Central memory CD8-positive, alpha-beta T cell (primary cell): Measurements from ENCODE around the gene TREML1.

ENCODE experiments used
- ATAC-seq: fragments of 150-1000 bp; cut with Tn5 transposase; replicated peaks from 2 replicates; pipeline ENCODE4 v1.10.0; 2022; ENCODE audit warnings: mild to moderate bottlenecking, moderate FRiP score, moderate number of reproducible peaks; ENCODE audit not compliant: poor library complexity, severe bottlenecking; ENCODE audit errors: extremely low read depth
- DNase-seq, 2 donors: peaks; one replicate each; pipeline ENCODE4 v3.0.0; 2021; ENCODE audit warnings: low spot score in 2 of 2
- H3K27ac Mint-ChIP-seq: one replicate; pipeline ENCODE4 v1.8.0; 2022; ENCODE audit warnings: low read depth, mild to moderate bottlenecking, moderate library complexity, mixed read lengths
- H3K27me3 Mint-ChIP-seq: one replicate; pipeline ENCODE4 v1.8.0; 2022; ENCODE audit warnings: mixed read lengths
- H3K36me3 Mint-ChIP-seq: one replicate; pipeline ENCODE4 v1.8.0; 2022; ENCODE audit warnings: mild to moderate bottlenecking, moderate library complexity, mixed read lengths; ENCODE audit not compliant: insufficient read depth
- H3K4me1 Mint-ChIP-seq: one replicate; pipeline ENCODE4 v1.8.0; 2022; ENCODE audit warnings: mixed read lengths
- H3K4me3 Mint-ChIP-seq: one replicate; pipeline ENCODE4 v1.8.0; 2022; ENCODE audit warnings: mild to moderate bottlenecking, moderate library complexity, mixed read lengths
- H3K9me3 Mint-ChIP-seq: one replicate; pipeline ENCODE4 v1.8.0; 2022; ENCODE audit warnings: mixed read lengths

Gene TREML1

GRCh38 chr6:41156771-41157170 lies 2.6 kb upstream of the TREML1 start:
- no peak overlapping the region for H3K4me3 Mint-ChIP-seq
- peaks cover 17% of the 10 kb centered on the region for H3K27me3 Mint-ChIP-seq
- no peaks in the 10 kb centered on the region for H3K36me3 Mint-ChIP-seq
- ATAC-seq (no peak), DNase-seq (no peak)
- H3K27ac Mint-ChIP-seq = no peak overlapping the region
- H3K4me1 Mint-ChIP-seq = no peaks in the 10 kb centered on the region
- no peaks in the 10 kb centered on the region for H3K9me3 Mint-ChIP-seq

DNA sequence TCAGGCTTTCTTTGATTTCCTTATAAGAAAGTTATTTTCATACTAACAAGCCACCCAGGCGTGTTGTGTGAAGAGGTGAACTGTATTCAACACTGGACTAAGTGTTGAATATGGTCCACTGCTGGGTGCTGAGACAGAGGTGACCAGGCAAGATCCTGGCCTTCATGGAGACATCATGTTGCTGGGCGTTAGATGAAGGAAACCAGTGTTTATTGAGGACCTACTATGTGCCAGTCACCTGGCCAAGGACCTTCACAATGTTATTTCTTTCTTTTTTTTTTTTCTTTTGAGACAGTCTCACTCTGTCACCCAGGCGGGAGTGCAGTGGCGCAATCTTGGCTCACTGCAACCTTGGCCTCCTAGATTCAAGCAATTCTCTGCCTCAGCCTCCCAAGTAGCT lies 1.9 kb upstream of the TREML1 start:
- Mint-ChIP-seq H3K9me3 (no peaks in the 10 kb centered on the region), H3K27me3 (peaks cover 13% of the 10 kb centered on the region), H3K27ac (no peak overlapping the region), H3K4me3 (no peak overlapping the region), H3K4me1 (no peaks in the 10 kb centered on the region), H3K36me3 (no peaks in the 10 kb centered on the region)
- ATAC-seq = no peak
- no peak for DNase-seq

GRCh38 chr6:41155132-41155805 lies 1.1 kb upstream of the TREML1 start:
- H3K27me3 Mint-ChIP-seq = peaks cover 13% of the 10 kb centered on the region
- no peak for DNase-seq

DNA sequence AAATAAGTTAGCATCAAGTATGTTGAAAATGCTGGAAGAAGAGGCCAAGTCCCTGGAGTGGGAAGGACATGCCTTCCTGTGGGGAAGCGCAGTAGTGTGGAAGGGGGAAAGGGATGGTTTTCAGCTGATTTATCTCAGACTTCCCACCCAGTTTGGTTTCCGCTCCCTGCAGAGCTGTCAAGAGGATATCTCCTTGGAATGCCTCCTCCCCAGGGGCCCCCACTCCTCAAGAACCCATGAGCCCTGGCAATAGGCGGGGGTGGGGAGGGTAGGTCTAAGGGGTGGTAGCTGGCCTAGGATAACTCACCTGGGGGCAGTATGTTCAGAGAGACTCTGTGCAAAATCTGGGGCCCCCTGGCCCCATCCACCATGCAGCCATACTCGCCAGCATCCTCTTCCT lies 696 bp downstream of the TREML1 start:
- Mint-ChIP-seq H3K9me3 (no peaks in the 10 kb centered on the region), H3K27me3 (peaks cover 13% of the 10 kb centered on the region), H3K27ac (no peak overlapping the region), H3K36me3 (no peaks in the 10 kb centered on the region), H3K4me1 (no peaks in the 10 kb centered on the region), H3K4me3 (no peak overlapping the region)
- DNase-seq = no peak
- no peak for ATAC-seq

More at GRCh38 chr6:41155132-41155805, 1.1 kb upstream of the TREML1 start:
- Mint-ChIP-seq H3K4me1 (no peaks in the 10 kb centered on the region), H3K27ac (no peak overlapping the region), H3K4me3 (no peak overlapping the region), H3K36me3 (no peaks in the 10 kb centered on the region), H3K9me3 (no peaks in the 10 kb centered on the region)
- no peak for ATAC-seq

GRCh38 chr6:41150671-41151070 lies 3.5 kb downstream of the TREML1 start:
- Mint-ChIP-seq H3K27ac (no peak overlapping the region), H3K4me1 (peaks cover 7% of the 10 kb centered on the region), H3K36me3 (no peaks in the 10 kb centered on the region), H3K4me3 (no peak overlapping the region), H3K9me3 (no peaks in the 10 kb centered on the region), H3K27me3 (no peaks in the 10 kb centered on the region)
- no peak for ATAC-seq
- no peak for DNase-seq

DNA sequence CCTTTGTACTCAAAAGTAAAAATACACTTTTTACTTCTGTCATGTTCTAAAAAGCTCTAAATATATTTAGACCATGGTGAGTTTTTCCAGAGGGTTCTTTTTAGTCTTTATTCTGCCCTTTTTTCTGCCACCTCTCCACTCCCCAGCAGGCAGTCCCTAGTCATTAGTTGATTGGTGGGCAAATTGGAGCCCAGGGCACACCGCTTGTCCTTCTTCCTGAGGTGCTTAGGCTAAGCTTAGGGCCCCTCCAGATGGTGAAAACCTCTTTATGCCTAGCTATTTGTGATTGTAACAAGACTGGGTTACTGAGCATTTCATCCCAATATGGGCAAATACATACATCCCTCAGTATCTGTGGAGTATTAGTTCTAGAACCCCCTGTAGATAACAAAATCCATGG lies 6.2 kb downstream of the TREML1 start:
- H3K4me1 Mint-ChIP-seq = peaks cover 7% of the 10 kb centered on the region
- no peaks in the 10 kb centered on the region for H3K9me3 Mint-ChIP-seq
- H3K36me3 Mint-ChIP-seq = no peaks in the 10 kb centered on the region
- no peak overlapping the region for H3K4me3 Mint-ChIP-seq
- H3K27me3 Mint-ChIP-seq = no peaks in the 10 kb centered on the region
- H3K27ac Mint-ChIP-seq = no peak overlapping the region
- DNase-seq = no peak
- no peak for ATAC-seq

DNA sequence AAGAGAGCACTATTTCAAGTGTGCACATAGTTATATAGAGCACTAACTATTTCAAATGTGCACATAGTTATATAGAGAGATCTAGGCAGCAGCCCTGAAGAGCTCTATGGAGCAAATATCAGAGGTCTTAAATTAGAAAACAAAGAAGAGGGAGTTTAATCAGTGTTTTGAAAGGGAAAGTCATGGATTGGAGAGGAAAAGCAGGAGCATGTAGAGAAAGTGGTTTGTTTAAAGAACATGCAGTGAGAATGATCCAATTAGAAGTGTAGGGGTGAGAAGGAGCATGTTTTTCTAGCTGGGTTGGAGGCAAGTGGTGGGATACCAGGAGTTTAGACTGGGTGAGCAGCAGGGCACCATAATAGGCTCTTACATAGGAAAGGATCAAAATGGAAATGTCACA lies 17.2 kb downstream of the TREML1 start:
- DNase-seq (no peak), ATAC-seq (no peak)
- Mint-ChIP-seq H3K4me1 (no peaks in the 10 kb centered on the region), H3K36me3 (no peaks in the 10 kb centered on the region), H3K9me3 (no peaks in the 10 kb centered on the region), H3K27me3 (no peaks in the 10 kb centered on the region), H3K4me3 (no peak overlapping the region), H3K27ac (no peak overlapping the region)

- Mint-ChIP-seq H3K9me3 (no peaks in the 10 kb centered on the region), H3K27me3 (no peaks in the 10 kb centered on the region), H3K4me3 (no peak overlapping the region), H3K27ac (no peak overlapping the region), H3K36me3 (no peaks in the 10 kb centered on the region), H3K4me1 (no peaks in the 10 kb centered on the region)
- no peak for DNase-seq
- ATAC-seq = no peak
These were observed 18.9 kb downstream of the TREML1 start for GRCh38 chr6:41135062-41135832.

GRCh38 chr6:41132254-41132653 lies 21.9 kb downstream of the TREML1 start:
- ATAC-seq (no peak), DNase-seq (no peak)
- H3K9me3 Mint-ChIP-seq = no peaks in the 10 kb centered on the region
- no peak overlapping the region for H3K4me3 Mint-ChIP-seq
- H3K36me3 Mint-ChIP-seq = peaks cover 3% of the 10 kb centered on the region
- H3K27ac Mint-ChIP-seq = no peak overlapping the region
- H3K4me1 Mint-ChIP-seq = no peaks in the 10 kb centered on the region
- H3K27me3 Mint-ChIP-seq = no peaks in the 10 kb centered on the region

- no peak for DNase-seq
- Mint-ChIP-seq H3K4me3 (no peak overlapping the region), H3K9me3 (no peaks in the 10 kb centered on the region), H3K36me3 (peaks cover 6% of the 10 kb centered on the region), H3K4me1 (no peaks in the 10 kb centered on the region), H3K27me3 (no peaks in the 10 kb centered on the region), H3K27ac (no peak overlapping the region)
- ATAC-seq = no peak
These were observed 28.9 kb downstream of the TREML1 start for GRCh38 chr6:41125282-41125681.

- H3K27ac Mint-ChIP-seq = no peak overlapping the region
- ATAC-seq = no peak
- DNase-seq = no peak
- H3K9me3 Mint-ChIP-seq = no peaks in the 10 kb centered on the region
- H3K27me3 Mint-ChIP-seq = no peaks in the 10 kb centered on the region
- H3K36me3 Mint-ChIP-seq = peaks cover 6% of the 10 kb centered on the region
- H3K4me3 Mint-ChIP-seq = no peak overlapping the region
- H3K4me1 Mint-ChIP-seq = no peaks in the 10 kb centered on the region
These were observed 31.2 kb downstream of the TREML1 start for GRCh38 chr6:41122918-41123317.

DNA sequence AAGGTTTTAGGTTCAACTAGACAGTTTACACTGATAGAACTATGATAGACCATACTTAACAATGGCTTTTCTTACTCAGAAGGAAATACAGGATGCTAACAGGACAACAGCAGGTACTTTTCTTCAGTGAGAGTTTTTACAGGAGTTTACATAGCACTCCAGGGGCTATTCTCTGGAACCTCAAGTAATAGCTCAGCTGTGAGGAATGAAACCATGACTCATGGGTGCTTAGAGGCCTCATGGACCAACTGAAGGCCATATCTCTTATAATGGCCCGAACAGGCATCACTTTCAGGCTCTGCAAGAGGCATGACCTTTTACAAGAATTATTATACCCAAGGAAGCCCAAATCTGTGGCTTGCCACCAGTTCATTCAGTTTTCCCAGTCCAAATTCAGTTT lies 31.8 kb downstream of the TREML1 start:
- Mint-ChIP-seq H3K27ac (no peak overlapping the region), H3K27me3 (no peaks in the 10 kb centered on the region), H3K4me1 (no peaks in the 10 kb centered on the region), H3K9me3 (no peaks in the 10 kb centered on the region), H3K4me3 (no peak overlapping the region), H3K36me3 (peaks cover 4% of the 10 kb centered on the region)
- DNase-seq (no peak), ATAC-seq (no peak)

DNA sequence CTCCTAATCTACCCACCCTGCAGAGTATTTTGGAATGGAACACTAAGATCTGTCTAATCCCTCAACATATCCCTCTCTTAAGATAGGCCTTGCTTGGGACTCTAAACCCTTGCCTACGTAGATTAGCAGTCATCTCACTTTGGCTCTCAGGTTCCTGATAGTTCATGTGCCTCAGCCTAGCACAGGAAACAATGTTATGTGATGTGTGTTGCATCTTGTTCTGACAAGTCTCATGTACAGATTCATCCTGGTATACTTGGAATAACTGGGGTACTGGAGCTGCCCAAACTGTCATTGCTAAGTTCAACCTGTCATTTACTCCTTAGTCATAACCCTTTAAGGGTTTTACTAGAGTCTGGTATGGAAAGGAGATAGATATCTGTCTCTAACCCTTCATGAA lies 34.1 kb downstream of the TREML1 start:
- Mint-ChIP-seq H3K9me3 (no peaks in the 10 kb centered on the region), H3K4me3 (no peak overlapping the region), H3K36me3 (peaks cover 3% of the 10 kb centered on the region), H3K27me3 (no peaks in the 10 kb centered on the region), H3K27ac (no peak overlapping the region), H3K4me1 (no peaks in the 10 kb centered on the region)
- ATAC-seq = no peak
- DNase-seq = no peak
